GM19043 (cell line): Measurements from ENCODE around the gene FGFR3.

ENCODE experiments used
- ATAC-seq: cut with Tn5 transposase; IDR thresholded peaks from one replicate; pipeline ENCODE4 v1.9.1; 2021; ENCODE audit warnings: low read depth; ENCODE audit not compliant: unreplicated experiment

Gene FGFR3

DNA sequence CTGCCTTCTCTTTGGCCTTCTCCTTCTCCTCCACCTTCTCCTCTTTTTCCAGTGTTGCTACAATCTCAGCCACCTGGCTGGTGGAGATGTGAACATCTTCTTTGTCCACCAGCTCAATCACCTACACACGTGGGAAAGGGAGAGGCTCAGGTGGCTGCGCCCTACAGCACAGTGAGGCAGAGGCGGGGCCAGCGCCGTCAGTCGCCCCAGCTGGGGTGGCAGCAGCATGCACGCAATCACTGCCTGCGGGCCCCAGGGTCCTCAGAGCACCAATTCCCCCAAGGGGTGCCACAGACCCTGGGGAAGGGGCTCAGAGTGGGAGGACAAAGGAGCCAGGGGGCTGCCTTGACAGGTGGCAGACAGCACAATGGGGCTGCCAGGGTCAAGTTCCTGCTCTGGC lies 21.4 kb downstream of the FGFR3 start:
- no peak for ATAC-seq

DNA sequence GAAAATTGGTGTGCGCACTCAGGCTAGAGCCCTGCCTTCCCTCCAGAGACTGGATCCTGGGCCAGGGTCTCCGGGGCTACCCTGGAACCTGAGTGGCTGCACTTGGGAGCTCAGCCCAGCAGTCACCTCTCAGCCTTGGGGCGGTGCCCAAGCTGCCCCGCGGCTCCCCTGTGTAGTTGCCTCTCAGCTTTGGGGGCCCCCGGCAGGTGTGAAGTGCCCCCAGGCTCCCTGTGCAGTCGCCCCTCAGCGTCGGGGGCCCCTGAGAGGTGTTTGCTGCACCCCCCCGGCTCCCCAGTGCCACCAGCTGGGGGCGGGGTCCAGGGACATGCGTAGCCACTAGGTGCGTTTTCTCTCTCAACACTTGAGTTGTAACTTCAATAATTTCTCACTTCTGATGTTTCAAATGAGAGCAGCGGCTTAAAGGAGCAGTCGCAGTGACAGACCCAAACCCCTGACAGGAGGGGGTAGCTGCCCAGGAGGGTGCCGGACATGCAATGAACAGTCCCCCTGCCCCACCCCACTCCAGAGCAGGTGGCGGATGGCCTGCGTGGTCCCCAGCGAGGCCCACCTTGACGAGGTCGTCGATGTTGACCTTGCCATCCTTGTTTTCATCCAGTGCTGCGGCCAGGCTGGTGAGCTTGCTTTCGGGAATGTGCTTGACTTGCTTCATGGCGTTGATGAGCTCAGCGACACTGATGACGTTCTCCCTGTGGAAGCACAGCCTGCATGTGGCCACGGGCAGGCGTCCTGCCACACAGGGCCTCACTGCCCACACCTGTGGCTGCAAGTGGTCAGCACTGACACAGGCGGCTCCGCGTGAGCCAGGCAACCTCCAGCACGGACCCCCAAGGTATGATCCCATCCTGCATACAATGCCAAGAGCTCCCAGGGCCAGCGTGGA lies 22.3 kb downstream of the FGFR3 start:
- ATAC-seq, result no peak

DNA sequence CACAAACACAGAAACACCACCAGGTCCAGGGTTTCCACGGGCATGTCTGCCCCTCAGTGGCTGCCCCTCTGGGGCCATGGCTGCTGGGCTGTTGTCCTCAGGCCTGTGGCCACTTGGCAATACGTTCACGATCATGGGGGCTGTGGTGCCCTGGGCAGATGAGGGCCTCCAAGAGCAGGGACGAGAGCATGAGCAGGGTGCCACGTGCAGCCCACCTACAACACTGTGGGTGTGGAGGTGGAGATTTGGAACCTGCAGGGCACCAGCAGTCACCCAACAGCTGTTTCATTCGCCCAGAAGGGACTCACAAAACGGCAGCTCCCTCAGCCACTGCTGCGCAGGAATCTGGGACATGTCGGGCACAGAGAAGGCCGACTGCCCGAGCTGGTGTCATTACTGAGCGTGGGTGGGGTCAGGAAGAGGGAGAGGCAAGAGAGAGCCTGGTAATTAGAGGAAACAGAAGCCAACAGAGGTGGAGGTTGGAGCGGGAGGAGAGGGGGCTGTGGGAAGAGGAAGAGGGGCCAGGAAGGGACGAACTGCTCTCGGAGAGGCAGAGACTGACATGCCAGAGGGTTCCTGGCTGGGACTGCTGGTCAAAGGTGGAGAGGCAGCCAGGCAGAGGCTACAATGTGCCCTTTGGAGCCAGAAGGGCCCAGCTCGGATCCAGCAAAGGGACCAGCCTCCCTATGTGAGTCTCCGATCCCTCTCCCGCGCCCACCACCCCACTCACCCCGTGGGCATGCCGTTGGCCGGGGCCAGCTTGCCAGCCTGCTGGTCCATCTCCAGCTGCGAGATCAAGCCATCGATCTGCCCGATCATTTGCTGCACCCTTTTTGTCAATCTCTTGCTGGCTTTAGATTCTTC lies 23.1 kb downstream of the FGFR3 start:
- no peak for ATAC-seq

DNA sequence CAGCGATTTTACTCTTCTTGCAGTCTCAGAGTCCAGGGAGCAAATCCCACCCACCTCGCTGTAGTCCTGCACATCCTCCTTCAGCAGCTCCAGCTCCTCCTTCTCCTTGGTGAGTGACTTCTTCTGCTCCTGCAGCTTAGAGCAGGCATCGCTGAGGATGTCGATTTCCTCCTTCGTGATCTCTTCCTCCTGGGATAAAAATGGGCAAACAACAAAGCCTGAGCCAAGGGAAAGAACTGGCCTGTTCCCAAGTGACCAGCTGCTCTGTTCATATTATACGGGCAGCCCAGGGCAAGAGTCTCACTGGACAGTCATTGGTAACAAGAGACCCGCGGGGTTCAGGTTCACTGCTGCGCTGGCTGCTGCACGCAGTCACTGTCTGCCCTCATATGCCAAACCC lies 26.2 kb downstream of the FGFR3 start:
- ATAC-seq, result no peak

DNA sequence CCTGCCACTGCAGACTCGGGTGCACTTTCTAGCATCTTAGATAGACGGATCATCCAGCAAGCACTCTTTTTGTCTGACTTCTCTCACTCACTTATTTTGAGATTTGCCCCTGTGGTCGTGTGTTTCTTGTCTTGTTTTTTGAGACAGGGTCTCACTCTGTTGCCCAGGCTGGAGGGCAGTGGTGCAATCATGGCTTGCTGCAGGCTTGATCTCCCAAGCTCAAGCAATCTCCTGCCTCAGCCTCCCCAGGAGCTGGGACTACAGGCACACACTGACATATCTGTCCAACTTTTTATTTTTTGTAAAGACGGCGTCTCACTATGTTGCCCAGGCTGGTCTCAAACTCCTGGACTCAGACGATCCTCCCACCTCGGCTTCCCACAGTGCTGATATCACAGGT lies 26.7 kb downstream of the FGFR3 start:
- ATAC-seq, result no peak

DNA sequence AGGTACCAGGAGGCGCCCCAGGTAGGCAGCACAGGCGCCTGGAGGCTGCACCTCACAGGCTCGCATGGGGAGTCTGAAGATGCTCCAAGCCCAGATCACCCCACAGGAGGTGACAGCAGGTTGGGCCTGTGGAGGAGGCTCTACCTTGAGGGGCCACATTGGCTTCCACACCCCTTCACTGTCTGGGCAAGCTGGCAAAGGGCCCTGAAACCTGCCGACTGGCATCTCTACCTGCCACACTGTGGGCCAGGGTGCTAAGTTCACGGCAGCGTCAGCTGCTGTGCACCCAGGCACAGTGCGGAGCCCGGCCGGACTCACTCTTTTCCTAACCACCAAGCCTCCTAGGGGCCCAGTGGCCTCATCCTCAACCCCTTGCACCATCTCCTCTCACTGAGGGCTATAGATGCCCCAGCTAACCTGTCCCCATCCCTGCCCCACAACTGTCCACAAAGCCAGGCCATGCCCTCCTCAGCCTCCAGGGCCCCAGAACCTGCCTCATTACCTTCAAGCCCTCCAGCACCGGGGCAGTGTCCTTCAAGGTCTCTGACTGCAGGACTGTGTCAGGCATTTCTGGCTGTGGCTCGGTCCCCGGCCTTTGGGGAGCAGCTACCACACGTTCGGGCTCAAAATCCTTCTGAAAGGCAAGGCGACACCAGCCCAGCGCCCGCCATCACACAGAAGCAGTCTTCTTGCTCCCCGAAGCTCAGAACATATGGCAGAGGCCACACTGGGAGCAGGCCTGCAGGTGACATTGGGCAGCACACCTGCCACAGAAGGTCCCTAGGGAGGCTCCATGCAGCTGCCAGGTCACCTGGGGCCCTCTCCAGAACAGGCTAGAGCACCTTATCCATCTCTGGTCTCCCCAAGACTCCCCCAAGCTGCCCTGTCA lies 28.8 kb downstream of the FGFR3 start:
- no peak for ATAC-seq

DNA sequence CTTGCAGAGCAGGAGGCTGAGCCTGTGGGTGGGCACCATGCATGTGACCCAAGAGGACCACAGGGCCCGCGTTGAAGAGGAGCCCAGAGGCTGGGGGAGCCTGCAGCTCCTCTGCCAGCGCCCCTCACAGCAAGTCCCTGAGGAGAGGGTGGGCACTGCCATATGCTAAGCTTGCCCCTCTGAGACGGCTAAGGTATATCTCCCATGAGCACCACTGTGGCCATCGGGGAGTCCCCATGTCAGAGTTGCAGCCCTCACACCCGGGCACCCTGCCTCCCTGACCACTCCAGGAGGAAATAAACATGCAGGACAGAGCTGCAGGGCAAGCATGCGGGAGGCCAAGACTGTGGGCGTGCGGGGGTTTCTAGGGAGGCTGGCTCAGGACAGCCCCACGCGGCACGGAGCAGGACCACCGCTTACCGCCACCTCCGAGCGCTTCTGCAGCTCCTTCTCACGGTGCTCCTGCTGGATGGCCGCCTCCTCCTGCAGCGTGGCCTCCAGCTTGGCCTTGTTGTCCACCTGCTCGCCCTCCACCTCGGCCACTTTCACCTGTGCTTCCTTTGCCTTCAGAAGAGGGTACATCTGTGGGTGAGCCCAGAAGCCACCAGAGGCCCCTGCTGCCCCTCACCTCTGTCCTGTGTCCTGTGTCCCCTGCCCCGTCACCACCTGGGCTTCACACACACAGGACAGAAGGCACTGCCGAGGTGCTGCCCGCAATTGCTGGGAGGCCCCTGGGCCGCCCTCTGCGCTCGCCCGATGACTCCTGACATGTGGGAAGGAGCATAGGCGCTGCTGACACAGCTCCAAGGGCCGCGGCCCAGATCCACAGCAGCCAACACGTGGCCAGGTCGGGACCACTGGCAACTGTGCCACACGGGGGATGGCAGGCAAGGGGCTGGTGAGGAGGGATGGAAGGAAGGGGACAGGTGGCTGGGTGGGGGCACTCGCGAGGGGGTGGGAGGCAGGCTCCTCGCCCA lies 29.8 kb downstream of the FGFR3 start:
- ATAC-seq, result no peak

DNA sequence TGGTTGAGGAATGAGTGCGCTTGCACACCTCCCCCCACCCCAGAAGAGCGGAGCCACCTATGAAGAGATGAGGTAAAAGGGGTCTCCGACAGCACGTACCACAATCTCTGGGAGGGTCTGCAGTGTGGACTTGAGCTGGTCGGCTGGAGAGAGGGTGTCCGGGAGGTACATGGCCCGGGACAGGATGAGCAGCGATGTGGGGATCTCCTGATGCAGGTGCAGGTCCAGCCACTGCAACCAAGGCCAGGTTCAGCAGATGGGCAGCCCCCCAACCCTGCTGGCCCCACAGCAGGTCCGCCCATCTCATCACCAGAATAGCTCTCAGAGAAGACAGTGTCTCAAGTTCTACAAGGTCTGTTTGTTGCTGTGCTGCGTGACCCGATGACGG lies 30.4 kb downstream of the FGFR3 start:
- no peak for ATAC-seq

DNA sequence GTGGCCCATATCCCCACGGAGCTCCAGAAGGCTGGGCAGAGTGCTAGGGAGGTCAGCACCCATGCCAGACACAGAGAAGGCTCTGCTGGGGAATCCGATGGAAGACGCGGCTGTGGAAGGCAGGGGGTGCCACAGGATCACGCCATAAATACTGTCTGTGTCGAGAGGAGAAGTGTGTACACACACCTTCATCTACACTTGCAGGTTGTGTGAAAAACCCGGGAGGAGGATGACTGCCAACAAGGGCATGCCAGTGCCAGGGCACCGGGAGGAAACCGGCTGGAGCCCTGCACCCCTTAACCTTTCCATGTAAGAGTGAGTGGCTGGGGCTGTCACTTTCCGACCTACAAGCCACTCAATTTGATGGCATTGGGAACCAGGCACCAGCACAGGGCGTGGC lies 31.7 kb downstream of the FGFR3 start:
- no peak for ATAC-seq

DNA sequence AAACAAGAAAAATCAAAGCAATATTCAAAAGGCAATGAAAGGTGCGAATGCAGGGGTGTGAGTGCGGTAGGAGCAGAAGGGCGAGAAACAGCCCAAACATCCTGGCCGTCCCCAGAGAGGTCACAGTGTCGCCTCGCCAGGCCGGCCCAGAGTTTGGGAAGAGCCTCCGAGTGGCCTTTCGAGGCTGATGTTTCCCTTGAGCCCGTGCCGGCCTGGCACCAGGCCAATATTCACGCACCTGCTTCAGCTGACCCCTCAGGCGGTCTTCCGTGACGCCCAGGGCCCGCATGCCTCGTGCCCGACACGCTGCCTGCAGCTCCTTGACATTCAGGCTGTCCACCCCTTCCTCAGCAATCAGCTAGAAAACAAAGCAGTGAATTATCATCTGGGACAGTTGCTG lies 32.2 kb downstream of the FGFR3 start:
- no peak for ATAC-seq

DNA sequence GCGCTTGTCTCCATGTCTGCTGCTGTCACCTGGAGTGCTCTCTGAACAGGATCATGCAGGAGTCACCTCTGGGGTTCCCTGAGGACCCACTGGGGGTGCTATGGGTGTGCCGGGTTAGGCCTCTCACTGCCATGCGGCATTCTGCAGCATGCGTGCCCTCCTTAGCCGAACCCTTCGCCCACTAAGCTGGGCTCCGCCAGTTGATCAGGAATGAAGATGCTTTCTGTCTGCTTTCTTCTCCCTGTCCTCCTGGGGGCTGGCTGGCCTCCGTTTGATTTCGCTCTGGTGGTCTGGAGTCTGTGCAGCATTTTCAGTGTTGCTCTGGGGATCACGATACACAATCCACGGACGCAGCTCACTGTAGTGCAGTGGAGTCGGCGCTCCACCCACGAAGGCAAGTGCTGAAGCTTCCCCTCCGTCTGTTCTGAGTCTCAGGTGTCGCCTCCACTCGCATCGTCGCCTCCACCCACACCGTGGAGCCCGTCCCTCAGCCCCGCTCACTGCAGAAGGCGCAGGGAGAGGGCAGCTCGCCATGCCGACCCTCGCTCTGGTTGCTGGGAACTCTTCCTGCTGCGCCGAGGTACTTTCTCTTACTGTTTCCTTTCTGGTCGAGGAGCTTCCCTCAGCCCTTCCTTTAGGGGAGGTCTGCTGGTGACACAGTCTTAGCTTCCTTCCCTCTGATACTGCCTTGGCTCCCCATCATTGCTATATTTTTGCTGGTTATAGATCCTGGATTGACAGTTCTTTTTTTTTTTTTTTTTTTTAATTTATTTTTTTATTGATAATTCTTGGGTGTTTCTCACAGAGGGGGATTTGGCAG lies 33.6 kb downstream of the FGFR3 start:
- no peak for ATAC-seq

DNA sequence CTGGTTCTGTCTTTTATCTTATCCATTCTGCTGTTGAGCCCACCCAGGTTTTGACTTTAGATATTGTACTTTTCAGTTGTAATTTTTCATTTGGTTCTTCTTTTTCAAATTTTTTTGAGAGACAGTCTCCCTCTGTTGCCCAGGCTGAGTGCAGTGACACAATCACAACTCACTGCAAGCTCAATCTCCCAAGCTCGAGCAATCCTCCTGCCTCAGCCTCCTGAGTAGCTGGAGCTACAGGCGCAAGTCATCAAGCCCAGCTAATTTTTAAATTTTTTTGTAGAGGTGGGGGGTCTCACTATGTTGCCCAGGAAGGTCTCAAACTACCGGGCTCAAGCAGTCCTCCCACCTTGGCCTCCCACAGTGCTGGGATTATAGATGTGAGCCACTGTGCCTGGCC lies 37.1 kb downstream of the FGFR3 start:
- ATAC-seq, result no peak

DNA sequence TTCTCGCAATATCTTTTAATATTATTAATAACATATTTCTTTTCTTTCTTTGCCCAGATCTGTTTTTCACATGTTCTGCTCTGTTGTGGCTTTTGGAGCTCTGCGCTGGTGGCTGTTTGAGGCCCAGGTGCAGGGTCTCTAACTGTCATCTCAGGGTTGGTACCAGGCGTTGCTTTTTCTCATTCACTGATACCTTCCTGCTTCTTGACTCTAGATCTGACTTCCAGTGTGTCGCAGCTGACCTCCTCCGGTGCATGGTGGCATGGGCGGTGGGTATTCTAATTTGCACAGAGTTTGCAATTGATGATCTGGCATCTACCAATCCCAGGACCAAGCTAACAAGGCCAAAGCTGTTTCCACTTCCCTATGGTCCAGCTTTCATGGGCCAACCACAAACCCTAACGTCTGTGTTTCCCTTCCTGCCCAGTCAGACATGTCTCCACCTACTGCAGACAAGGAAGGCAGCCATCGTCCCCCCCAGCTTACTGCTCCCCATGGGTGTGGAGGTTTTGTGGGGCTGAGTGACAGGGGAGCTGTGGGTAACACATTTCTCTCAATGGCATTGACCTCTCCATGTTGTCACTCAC lies 37.6 kb downstream of the FGFR3 start:
- ATAC-seq, result no peak

DNA sequence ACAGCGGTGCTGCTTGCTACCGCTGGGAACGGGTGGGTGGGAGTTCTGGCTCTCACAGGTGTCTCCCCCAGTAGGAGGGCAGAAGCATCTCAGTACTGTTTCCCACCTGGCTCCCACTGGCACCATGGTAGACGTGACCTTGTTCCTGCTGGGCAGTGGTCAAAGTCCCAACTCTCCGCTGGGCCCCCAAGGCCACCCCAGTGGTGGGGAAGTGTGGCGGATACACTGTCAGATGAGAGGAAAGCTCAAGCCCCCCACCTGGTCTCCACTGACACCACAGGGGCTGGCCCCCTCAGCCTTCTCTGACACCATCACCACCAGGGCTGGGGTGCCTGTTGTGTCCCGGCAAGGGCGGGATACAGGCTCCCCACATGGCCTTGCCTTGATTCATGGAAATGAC lies 38.2 kb downstream of the FGFR3 start:
- no peak for ATAC-seq

DNA sequence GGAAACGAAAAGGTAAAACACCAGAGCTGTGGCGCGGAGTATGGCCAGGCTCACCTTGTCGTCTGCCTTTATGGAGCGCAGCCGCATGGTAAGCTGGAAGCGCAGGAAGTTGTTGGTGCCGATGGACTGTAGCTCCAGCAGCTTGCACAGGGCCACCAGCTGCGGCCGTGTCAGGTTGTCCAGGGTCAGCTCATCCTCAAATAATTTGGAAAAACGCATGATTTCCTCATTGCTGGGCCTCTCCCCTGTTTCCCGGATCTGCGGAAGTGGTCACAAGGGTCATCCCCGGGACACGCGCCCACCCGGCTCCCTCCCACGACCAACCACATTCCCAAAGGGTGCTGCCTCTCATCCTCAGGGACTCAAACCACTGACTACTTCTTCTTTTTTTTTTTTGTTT lies 39.6 kb downstream of the FGFR3 start:
- ATAC-seq, result no peak

DNA sequence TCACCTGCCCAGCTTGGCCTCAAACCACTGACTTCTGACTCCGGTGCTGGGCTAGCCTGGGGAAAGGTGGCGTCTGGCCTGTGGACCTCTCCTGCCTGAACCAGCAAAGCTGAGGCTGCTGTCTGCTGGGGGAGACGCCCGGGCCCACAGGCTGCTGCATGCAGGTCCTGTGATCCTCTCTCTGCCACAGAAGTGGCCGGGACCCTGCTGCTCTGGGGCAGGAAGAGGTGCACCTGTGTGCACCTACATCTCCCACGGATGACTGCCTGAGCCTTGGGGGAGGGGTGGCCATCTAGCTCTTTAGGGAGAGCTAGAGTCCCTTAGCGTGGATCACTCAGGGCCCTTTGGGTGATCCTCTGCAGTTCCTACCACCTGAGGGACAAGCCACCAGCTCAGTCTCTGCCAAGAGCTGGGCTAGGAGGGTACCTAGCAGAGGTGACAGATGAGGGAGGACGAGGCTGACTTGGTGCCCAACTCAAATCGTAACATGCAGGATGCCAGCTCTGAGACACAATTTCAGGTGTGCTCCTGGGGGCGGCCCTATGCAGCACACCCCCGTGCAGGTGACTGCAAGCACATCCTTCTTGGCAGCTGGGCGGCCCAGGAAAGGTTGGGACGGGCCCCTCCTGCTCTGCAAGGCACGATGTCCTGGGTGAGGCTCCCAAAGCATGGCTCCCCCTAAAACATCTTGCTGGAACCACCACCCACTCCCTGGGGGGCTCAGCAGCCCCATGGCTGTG lies 40.4 kb downstream of the FGFR3 start:
- ATAC-seq, result no peak

DNA sequence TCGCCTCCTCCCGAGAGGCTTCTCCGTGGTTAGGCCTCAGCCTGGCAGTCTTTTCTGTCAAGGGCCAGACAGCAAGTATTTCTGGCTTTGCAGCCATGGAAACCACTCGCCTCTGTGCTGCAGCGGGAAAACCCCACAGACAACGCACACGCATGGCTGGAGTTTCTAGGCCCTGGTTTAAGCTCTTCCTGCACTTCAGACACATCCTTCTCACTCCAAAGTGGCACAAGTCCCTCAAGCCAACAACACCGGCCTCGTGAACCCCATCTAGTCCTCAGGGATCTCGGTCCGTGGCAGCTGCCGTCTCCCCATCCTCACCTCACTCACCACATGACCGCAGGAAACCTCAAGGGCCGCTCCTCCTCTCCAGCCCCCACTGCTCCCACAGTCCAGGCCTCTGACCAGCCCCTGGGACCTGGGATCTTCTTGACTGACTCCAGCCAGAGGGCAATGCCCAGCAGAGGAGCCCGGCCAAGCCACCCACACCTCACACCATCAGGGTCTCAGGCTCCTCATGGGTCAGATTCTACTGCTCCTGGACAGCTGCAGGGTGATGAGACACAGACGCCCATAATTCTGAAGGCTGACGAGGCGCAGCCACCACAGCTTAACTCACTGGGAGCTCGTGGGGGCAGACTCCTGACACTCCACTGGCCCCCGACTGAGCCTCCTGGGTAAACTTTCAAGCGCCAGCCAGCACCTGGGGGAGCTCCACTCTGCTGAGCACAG lies 41.1 kb downstream of the FGFR3 start:
- peak; percentile 68 for ATAC-seq
